ENCODE data around the gene GNPDA2.
"Not testable (repeated sequence)": the region's sequence is repeated elsewhere in the genome, so short reads cannot be mapped to it uniquely, and the experiment has no call there.

The GNPDA2 gene

GRCh38 chr4:44726038-44726871 lies at the start of gene GNPDA2:
Gene GNPDA2, minus strand, starts transcription at chr4:44726556. Its CDS starts 4,349 bp downstream, at chr4:44722207.
- peak; percentile 45 for DNase-seq (ENCODE audit: low read depth, low spot score)

- DNase-seq (ENCODE audit: low read depth, low spot score), result no peak
These were observed 46.0 kb upstream of the GNPDA2 start for GRCh38 chr4:44772340-44772739.

- DNase-seq (ENCODE audit: low read depth, low spot score), result no peak
These were observed 45.4 kb upstream of the GNPDA2 start for GRCh38 chr4:44771789-44772188.

- no peak for DNase-seq (ENCODE audit: low read depth, low spot score)
These were observed 40.1 kb upstream of the GNPDA2 start for GRCh38 chr4:44766453-44766852.

- DNase-seq (ENCODE audit: low read depth, low spot score), result no peak
These were observed 38.8 kb upstream of the GNPDA2 start for GRCh38 chr4:44765116-44765515.

- no peak for DNase-seq (ENCODE audit: low read depth, low spot score)
These were observed 35.0 kb upstream of the GNPDA2 start for GRCh38 chr4:44761306-44761705.

- DNase-seq (ENCODE audit: low read depth, low spot score), result no peak
These were observed 34.0 kb upstream of the GNPDA2 start for GRCh38 chr4:44760142-44760898.

- DNase-seq (ENCODE audit: low read depth, low spot score), result no peak
These were observed 30.2 kb upstream of the GNPDA2 start for GRCh38 chr4:44756559-44756958.

GRCh38 chr4:44740201-44740600 lies 13.8 kb upstream of the GNPDA2 start:
- DNase-seq (ENCODE audit: low read depth, low spot score), result no peak

GRCh38 chr4:44738615-44739014 lies 12.3 kb upstream of the GNPDA2 start:
- DNase-seq (ENCODE audit: low read depth, low spot score), result no peak

GRCh38 chr4:44736900-44737299 lies 10.5 kb upstream of the GNPDA2 start:
- no peak for DNase-seq (ENCODE audit: low read depth, low spot score)

- not testable (repeated sequence) for DNase-seq (ENCODE audit: low read depth, low spot score)
These were observed 2.3 kb upstream of the GNPDA2 start for GRCh38 chr4:44728694-44729093.

- DNase-seq (ENCODE audit: low read depth, low spot score), result no peak
These were observed 1.1 kb upstream of the GNPDA2 start for GRCh38 chr4:44727471-44727870.

GRCh38 chr4:44725726-44726037 lies 674 bp downstream of the GNPDA2 start:
- DNase-seq (ENCODE audit: low read depth, low spot score), result no peak

GRCh38 chr4:44725166-44725565 lies 1.2 kb downstream of the GNPDA2 start:
- DNase-seq (ENCODE audit: low read depth, low spot score), result no peak

- DNase-seq (ENCODE audit: low read depth, low spot score), result no peak
These were observed 4.4 kb downstream of the GNPDA2 start for GRCh38 chr4:44722001-44722400.

- DNase-seq (ENCODE audit: low read depth, low spot score), result no peak
These were observed 6.0 kb downstream of the GNPDA2 start for GRCh38 chr4:44720371-44720770.

- DNase-seq (ENCODE audit: low read depth, low spot score), result no peak
These were observed 9.8 kb downstream of the GNPDA2 start for GRCh38 chr4:44716597-44716996.

- DNase-seq (ENCODE audit: low read depth, low spot score), result no peak
These were observed 13.2 kb downstream of the GNPDA2 start for GRCh38 chr4:44713125-44713524.

- no peak for DNase-seq (ENCODE audit: low read depth, low spot score)
These were observed 21.7 kb downstream of the GNPDA2 start for GRCh38 chr4:44704673-44705072.

- no peak for DNase-seq (ENCODE audit: low read depth, low spot score)
These were observed 25.3 kb downstream of the GNPDA2 start for GRCh38 chr4:44701037-44701436.

- no peak for DNase-seq (ENCODE audit: low read depth, low spot score)
These were observed 25.9 kb downstream of the GNPDA2 start for GRCh38 chr4:44700427-44700826.

- DNase-seq (ENCODE audit: low read depth, low spot score), result no peak
These were observed 41.7 kb downstream of the GNPDA2 start for GRCh38 chr4:44684648-44685047.
